HuH-7 (cell line): Measurements from ENCODE around the gene STX19.

Experiments
- DNase-seq: peaks from one replicate; pipeline ENCODE4 v3.0.0; 2011; ENCODE audit warnings: low spot score

The STX19 gene

GRCh38 chr3:94026623-94027022 lies 1.8 kb downstream of the STX19 start:
- DNase-seq = no peak

- DNase-seq = no peak
Observed at GRCh38 chr3:94024385-94024784, 4.0 kb downstream of the STX19 start.

GRCh38 chr3:94020293-94020692 lies 8.1 kb downstream of the STX19 start:
- DNase-seq = no peak

- DNase-seq = no peak
Observed at GRCh38 chr3:94019659-94020058, 8.7 kb downstream of the STX19 start.

GRCh38 chr3:94015025-94015424 lies 13.4 kb downstream of the STX19 start:
- DNase-seq = no peak

- no peak for DNase-seq
Observed at GRCh38 chr3:94012185-94012584, 16.2 kb downstream of the STX19 start.

GRCh38 chr3:94011233-94011711 lies 17.1 kb downstream of the STX19 start:
- no peak for DNase-seq

GRCh38 chr3:94009608-94010007 lies 18.8 kb downstream of the STX19 start:
- no peak for DNase-seq

GRCh38 chr3:94008253-94008652 lies 20.1 kb downstream of the STX19 start:
- no peak for DNase-seq

- DNase-seq = peak; percentile 44
Observed at GRCh38 chr3:94004301-94004910, 24.0 kb downstream of the STX19 start.

GRCh38 chr3:94001827-94002495 lies 26.4 kb downstream of the STX19 start:
- DNase-seq = no peak

- no peak for DNase-seq
Observed at GRCh38 chr3:94001191-94001590, 27.2 kb downstream of the STX19 start.

GRCh38 chr3:93994056-93994455 lies 34.3 kb downstream of the STX19 start:
- no peak for DNase-seq

- DNase-seq = no peak
Observed at GRCh38 chr3:93992207-93992606, 36.2 kb downstream of the STX19 start.

- no peak for DNase-seq
Observed at GRCh38 chr3:93991631-93992030, 36.8 kb downstream of the STX19 start.

GRCh38 chr3:93989241-93989640 lies 39.2 kb downstream of the STX19 start:
- DNase-seq = no peak

- DNase-seq = no peak
Observed at GRCh38 chr3:93988764-93989163, 39.6 kb downstream of the STX19 start.

- no peak for DNase-seq
Observed at GRCh38 chr3:93988283-93988682, 40.1 kb downstream of the STX19 start.

- no peak for DNase-seq
Observed at GRCh38 chr3:93984618-93985017, 43.8 kb downstream of the STX19 start.

- no peak for DNase-seq
Observed at GRCh38 chr3:93983408-93983807, 45.0 kb downstream of the STX19 start.

- no peak for DNase-seq
Observed at GRCh38 chr3:93981649-93982048, 46.7 kb downstream of the STX19 start.

GRCh38 chr3:93979850-93980676 lies 48.3 kb downstream of the STX19 start, which contains the start of gene ARL13B:
ARL13B (plus strand) TSS chr3:93980155; CDS start chr3:93980424, 269 bp downstream.
- DNase-seq = peak; percentile 98
